ENCODE data around the gene ARMS2.

ARMS2 gene

GRCh38 chr10:122419876-122420623 lies 34.4 kb upstream of the ARMS2 start:
- no peak for TF ChIP-seq CTCF (IDR thresholded peaks at IDR 0.05)
- H3K4me3 ChIP-seq (ENCODE audit: low read depth in 1 of 2, low read length in 1 of 2), result no peak overlapping the region
- H3K36me3 ChIP-seq, result no peaks in the 10 kb centered on the region
- H3K4me1 ChIP-seq (ENCODE audit: control insufficient read depth in 1 of 2, insufficient read depth in 1 of 2, low read depth in 1 of 2, low read length in 1 of 2), result peaks cover 0 to 19% of the 10 kb centered on the region in 2 experiments
- H3K9me3 ChIP-seq, result no peaks in the 10 kb centered on the region
- no peak overlapping the region for H3K27ac ChIP-seq
- H3K27me3 ChIP-seq, result no peaks in the 10 kb centered on the region

GRCh38 chr10:122420624-122421007 lies 33.8 kb upstream of the ARMS2 start:
- no peaks in the 10 kb centered on the region for H3K36me3 ChIP-seq
- peaks cover 0 to 19% of the 10 kb centered on the region in 2 experiments for H3K4me1 ChIP-seq (ENCODE audit: control insufficient read depth in 1 of 2, insufficient read depth in 1 of 2, low read depth in 1 of 2, low read length in 1 of 2)
- no peak overlapping the region for H3K27ac ChIP-seq
- no peak for TF ChIP-seq CTCF (IDR thresholded peaks at IDR 0.05)
- H3K27me3 ChIP-seq, result no peaks in the 10 kb centered on the region
- H3K9me3 ChIP-seq, result no peaks in the 10 kb centered on the region
- H3K4me3 ChIP-seq (ENCODE audit: low read depth in 1 of 2, low read length in 1 of 2), result no peak overlapping the region

- Histone ChIP-seq H3K27ac (no peak overlapping the region), H3K4me3 (ENCODE audit: low read depth in 1 of 2, low read length in 1 of 2) (no peak overlapping the region), H3K4me1 (ENCODE audit: control insufficient read depth in 1 of 2, insufficient read depth in 1 of 2, low read depth in 1 of 2, low read length in 1 of 2) (peaks cover 0 to 18% of the 10 kb centered on the region in 2 experiments), H3K27me3 (no peaks in the 10 kb centered on the region), H3K9me3 (no peaks in the 10 kb centered on the region), H3K36me3 (no peaks in the 10 kb centered on the region)
- TF ChIP-seq CTCF (IDR thresholded peaks at IDR 0.05), result no peak
Observed at GRCh38 chr10:122421054-122421625, 33.3 kb upstream of the ARMS2 start.

- Histone ChIP-seq H3K27ac (no peak overlapping the region), H3K36me3 (no peaks in the 10 kb centered on the region), H3K9me3 (no peaks in the 10 kb centered on the region), H3K27me3 (no peaks in the 10 kb centered on the region), H3K4me1 (ENCODE audit: control insufficient read depth in 1 of 2, insufficient read depth in 1 of 2, low read depth in 1 of 2, low read length in 1 of 2) (peaks cover 0 to 12% of the 10 kb centered on the region in 2 experiments), H3K4me3 (ENCODE audit: low read depth in 1 of 2, low read length in 1 of 2) (no peak overlapping the region)
- no peak for TF ChIP-seq CTCF (IDR thresholded peaks at IDR 0.05)
Observed at GRCh38 chr10:122421742-122422141, 32.7 kb upstream of the ARMS2 start.

GRCh38 chr10:122422266-122422989 lies 32.0 kb upstream of the ARMS2 start:
- H3K27ac ChIP-seq, result no peak overlapping the region
- peaks cover 0 to 5% of the 10 kb centered on the region in 2 experiments for H3K4me1 ChIP-seq (ENCODE audit: control insufficient read depth in 1 of 2, insufficient read depth in 1 of 2, low read depth in 1 of 2, low read length in 1 of 2)
- TF ChIP-seq CTCF (IDR thresholded peaks at IDR 0.05), result no peak
- no peaks in the 10 kb centered on the region for H3K36me3 ChIP-seq
- H3K4me3 ChIP-seq (ENCODE audit: low read depth in 1 of 2, low read length in 1 of 2), result no peak overlapping the region
- H3K9me3 ChIP-seq, result no peaks in the 10 kb centered on the region
- H3K27me3 ChIP-seq, result no peaks in the 10 kb centered on the region

Data from neutrophil (primary cell).